Naive thymus-derived CD8-positive, alpha-beta T cell (primary cell): ENCODE results near the gene TBCA. TPM values are rescaled to one million over a fixed set of nuclear protein-coding genes. Genes with fewer than 3 reads are reported as not detected.
"Not testable (repeated sequence)": the region's sequence is repeated elsewhere in the genome, so short reads cannot be mapped to it uniquely, and the experiment has no call there.

ENCODE experiments used
- ATAC-seq, 2 donors: fragments of 150-1000 bp; cut with Tn5 transposase in 1 of 2; sonication (Bioruptor Pico), chemical (Tn5 transposase) in 1 of 2; 1 replicate in 1 of 2; 2 replicates in 1 of 2; pipeline ENCODE4 v1.10.0; 2021; ENCODE audit warnings: mild to moderate bottlenecking in 2 of 2, moderate library complexity in 2 of 2
- POLR2A ChIA-PET: fragments of 350-600 bp; sonication (Branson Sonifier 250); formaldehyde crosslinking; loops from one replicate; lab custom pipeline; 2021; ENCODE audit warnings: antibody characterized with exemption; lab: Charles Lee
- DNase-seq, 10 donors: peaks; one replicate each; pipeline versions ENCODE4 v3.0.0 to v3.0.0-alpha.2; 2020 to 2022
- H3K27ac Mint-ChIP-seq, 10 donors: one replicate each; pipeline ENCODE4 v1.8.0; 2020 to 2022; ENCODE audit warnings: mild to moderate bottlenecking in 10 of 10, mixed read lengths in 10 of 10, moderate library complexity in 4 of 10, inconsistent platforms in 1 of 10
- H3K27me3 Mint-ChIP-seq, 5 donors: one replicate each; pipeline ENCODE4 v1.8.0; 2021 to 2022; ENCODE audit warnings: mixed read lengths in 5 of 5
- H3K36me3 Mint-ChIP-seq, 3 donors: one replicate each; pipeline ENCODE4 v1.8.0; 2020 to 2022; ENCODE audit warnings: mixed read lengths in 3 of 3, mild to moderate bottlenecking in 2 of 3, inconsistent platforms in 1 of 3
- H3K4me1 Mint-ChIP-seq, 4 donors: one replicate each; pipeline ENCODE4 v1.8.0; 2021 to 2022; ENCODE audit warnings: mixed read lengths in 4 of 4
- H3K4me3 Mint-ChIP-seq, 10 donors: one replicate each; pipeline ENCODE4 v1.8.0; 2020 to 2022; ENCODE audit warnings: mild to moderate bottlenecking in 10 of 10, mixed read lengths in 10 of 10, moderate library complexity in 6 of 10, inconsistent platforms in 1 of 10
- H3K9me3 Mint-ChIP-seq, 9 donors: one replicate each; pipeline ENCODE4 v1.8.0; 2020 to 2022; ENCODE audit warnings: mixed read lengths in 9 of 9, mild to moderate bottlenecking in 3 of 9, inconsistent platforms in 1 of 9, moderate library complexity in 1 of 9
- polyA plus RNA-seq, 3 donors: library from polyadenylated mRNA; unstranded; fragments of 300-500 nt; fragmentation: Illumina TruSeq; gene quantifications; one replicate each; pipeline ENCODE4 v1.2.3, GENCODE V29; 2021
- total RNA-seq, 8 experiments: library from RNA in 2 of 8; stranded (reverse) in 2 of 8; gene quantifications; one replicate each; pipeline ENCODE4 v1.2.3 and lab custom pipeline; 2021 to 2026

Gene TBCA
- total and polyA plus RNA-seq, 5 experiments from 2014 or later = 134 to 218 (median 169) TPM

DNA sequence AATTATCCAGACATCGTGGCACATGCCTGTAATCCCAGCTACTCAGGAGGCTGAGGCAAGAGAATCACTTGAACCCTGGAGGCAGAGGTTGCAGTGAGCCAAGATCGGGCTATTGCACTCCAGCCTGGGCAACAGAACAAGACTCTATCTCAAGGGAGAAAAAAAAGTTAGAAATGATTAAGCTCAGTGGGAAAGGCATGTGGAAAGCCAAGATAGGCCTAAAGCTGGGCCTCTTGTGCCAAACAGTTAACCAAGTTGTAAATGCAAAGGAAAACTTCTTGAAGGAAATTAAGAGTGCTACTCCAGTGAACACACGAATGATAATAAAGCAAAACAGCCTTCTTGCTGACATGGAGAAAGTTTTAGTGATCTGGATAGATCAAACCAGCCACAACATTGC lies 43.0 kb downstream of the TBCA start:
- Mint-ChIP-seq H3K4me3 (peak overlapping the region in 2 of 10 donors; percentile 32 to 52), H3K36me3 (peaks cover 6 to 27% (median 21%) of the 10 kb centered on the region in 3 donors), H3K27me3 (no peaks in the 10 kb centered on the region), H3K4me1 (peaks cover 21 to 51% (median 40%) of the 10 kb centered on the region in 4 donors), H3K27ac (peak overlapping the region in 4 of 10 donors; percentile 10 to 48 (median 23)), H3K9me3 (peaks cover 0 to 6% (median 0%) of the 10 kb centered on the region in 9 donors)
- POLR2A ChIA-PET = no interaction called here
- ATAC-seq (no peak), DNase-seq (no peak)

DNA sequence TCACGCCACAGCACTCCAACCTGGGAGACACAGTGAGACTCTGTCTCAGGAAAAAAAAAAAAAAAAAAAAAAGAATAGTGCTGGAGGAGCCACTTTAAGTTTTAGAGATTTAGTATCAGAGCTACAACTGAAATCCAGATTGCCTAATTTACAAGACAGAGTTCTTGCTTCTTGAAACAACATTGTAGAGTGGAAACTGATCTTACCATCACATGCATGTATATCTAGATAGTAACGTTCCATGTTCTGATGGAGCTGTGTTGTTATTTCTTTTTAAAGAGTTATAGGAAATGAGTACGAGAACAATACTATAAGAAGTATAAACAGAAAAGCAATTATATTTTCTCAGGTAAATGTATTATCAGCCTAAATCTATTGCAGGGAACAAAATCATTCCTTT lies 48.9 kb downstream of the TBCA start:
- H3K4me3 Mint-ChIP-seq = no peak overlapping the region
- ATAC-seq = no peak
- H3K27me3 Mint-ChIP-seq = no peaks in the 10 kb centered on the region
- H3K27ac Mint-ChIP-seq = peak overlapping the region in 2 of 10 donors; percentile 36 to 73
- POLR2A ChIA-PET = no interaction called here
- H3K4me1 Mint-ChIP-seq = peaks cover 14 to 49% (median 28%) of the 10 kb centered on the region in 4 donors
- DNase-seq = no peak
- H3K9me3 Mint-ChIP-seq = no peaks in the 10 kb centered on the region
- H3K36me3 Mint-ChIP-seq = peaks cover 0 to 17% (median 11%) of the 10 kb centered on the region in 3 donors

DNA sequence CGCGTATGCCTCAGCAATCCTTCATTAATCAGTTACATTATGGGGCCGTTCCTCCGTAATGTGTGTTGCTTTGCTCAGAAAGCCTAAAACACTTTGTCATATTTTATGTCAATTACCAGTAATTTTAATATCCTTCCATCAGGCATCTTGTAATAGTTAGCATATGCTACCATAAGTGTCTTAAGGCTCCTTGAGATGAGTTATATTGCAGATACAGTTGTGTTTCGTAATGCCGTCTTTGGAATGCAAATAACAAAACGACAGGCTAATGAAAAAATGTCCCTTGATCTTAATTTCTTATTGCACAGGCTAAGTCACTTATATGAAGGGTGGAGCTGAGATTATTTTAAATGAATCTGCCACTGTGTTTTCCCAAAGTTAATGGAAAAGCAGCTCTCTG lies 50.5 kb downstream of the TBCA start:
- Mint-ChIP-seq H3K9me3 (no peaks in the 10 kb centered on the region), H3K36me3 (peaks cover 0 to 13% (median 11%) of the 10 kb centered on the region in 3 donors), H3K27me3 (no peaks in the 10 kb centered on the region), H3K27ac (no peak overlapping the region), H3K4me1 (peaks cover 12 to 39% (median 29%) of the 10 kb centered on the region in 4 donors), H3K4me3 (no peak overlapping the region)
- POLR2A ChIA-PET = no interaction called here
- no peak for ATAC-seq
- DNase-seq = no peak

DNA sequence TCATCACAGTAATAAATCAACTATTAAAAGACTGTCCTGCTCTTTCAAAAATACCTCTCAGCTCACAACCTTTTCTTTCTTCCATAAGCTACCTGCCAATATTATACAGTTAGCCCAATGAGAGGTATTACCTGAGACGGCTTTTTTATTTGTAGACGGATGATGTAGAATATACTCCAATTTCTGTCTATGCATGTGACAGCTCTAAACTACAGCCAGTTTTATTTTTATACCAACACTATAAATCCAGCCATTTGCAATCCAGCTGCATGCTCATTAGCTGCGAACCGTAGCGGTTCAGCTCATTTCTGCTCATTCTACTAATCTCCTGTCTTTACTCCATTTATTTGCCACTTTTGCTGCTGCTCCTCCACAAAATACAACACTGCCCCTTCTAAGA lies 51.2 kb downstream of the TBCA start:
- DNase-seq (no peak), ATAC-seq (no peak)
- POLR2A ChIA-PET = no interaction called here
- no peaks in the 10 kb centered on the region for H3K27me3 Mint-ChIP-seq
- no peak overlapping the region for H3K27ac Mint-ChIP-seq
- no peaks in the 10 kb centered on the region for H3K9me3 Mint-ChIP-seq
- H3K36me3 Mint-ChIP-seq = peaks cover 0 to 10% (median 9%) of the 10 kb centered on the region in 3 donors
- H3K4me1 Mint-ChIP-seq = peaks cover 13 to 36% (median 29%) of the 10 kb centered on the region in 4 donors
- H3K4me3 Mint-ChIP-seq = no peak overlapping the region

DNA sequence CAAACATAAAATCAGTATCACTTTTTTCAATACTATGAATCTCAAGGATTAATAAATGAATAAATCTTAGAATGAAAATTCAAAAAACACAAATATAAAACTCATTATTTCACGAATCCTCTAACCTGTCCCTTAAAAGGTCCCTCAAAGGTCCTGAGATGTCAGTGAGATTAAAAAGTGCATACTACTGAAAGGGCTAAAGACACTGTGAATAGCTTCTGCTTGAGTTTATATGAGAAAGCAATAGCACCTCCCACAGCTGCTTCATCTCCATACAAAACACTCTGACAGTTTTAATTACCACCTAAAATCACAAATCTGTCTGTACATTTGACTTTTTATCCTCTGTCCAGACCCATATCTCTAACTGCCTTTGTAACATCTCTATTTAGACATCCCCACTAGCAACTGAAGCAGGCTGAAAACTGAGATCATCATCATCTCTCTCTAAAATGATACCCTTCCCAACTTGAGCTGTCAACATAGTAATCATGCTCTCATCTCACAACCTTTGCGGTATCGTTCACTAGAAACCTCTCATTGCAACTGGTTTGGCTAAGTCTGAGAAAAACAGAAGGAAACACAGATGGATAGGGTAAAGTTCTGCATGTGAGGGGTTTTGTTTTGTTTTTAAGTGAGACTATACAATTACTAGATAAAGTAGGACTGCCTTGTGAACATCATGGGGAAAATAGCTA lies 56.3 kb downstream of the TBCA start:
- peaks cover 12 to 45% (median 29%) of the 10 kb centered on the region in 4 donors for H3K4me1 Mint-ChIP-seq
- peak overlapping the region in 4 of 10 donors; percentile 0 to 22 (median 12) for H3K27ac Mint-ChIP-seq
- no peaks in the 10 kb centered on the region for H3K27me3 Mint-ChIP-seq
- peaks cover 0 to 5% (median 3%) of the 10 kb centered on the region in 3 donors for H3K36me3 Mint-ChIP-seq
- POLR2A ChIA-PET = no interaction called here
- H3K9me3 Mint-ChIP-seq = no peaks in the 10 kb centered on the region
- DNase-seq (no peak), ATAC-seq (no peak)
- peak overlapping the region in 3 of 10 donors; percentile 1 to 17 (median 1) for H3K4me3 Mint-ChIP-seq

DNA sequence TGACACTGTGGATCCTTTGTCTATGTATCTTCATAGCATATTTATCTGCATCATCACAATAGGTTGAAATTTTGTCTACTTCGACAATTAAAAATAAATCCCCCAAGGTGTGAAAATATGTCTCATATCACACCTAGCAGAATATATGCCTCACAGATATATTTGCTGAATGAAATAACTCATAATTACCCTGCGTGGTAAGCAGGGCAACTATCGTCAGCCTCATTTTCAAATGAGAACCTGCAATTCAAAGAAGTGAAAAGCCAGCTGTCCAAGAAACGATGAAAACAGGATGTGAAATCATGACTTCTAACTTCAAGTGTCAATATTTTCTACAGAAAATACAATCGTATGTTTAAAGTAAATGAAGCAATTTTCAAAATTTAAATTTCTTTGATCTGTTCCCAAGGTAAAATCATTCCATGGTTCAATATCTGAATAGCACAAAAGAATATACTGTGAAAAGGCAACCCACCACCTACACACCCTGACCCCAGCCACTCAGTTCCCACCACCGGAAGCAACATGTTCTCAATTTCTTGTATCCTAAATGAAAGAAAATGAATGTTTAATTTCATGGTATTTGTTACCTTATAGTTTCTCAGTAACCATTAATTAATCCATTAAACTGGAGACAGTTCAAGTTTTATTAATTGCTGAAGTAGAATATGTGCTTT lies 57.1 kb downstream of the TBCA start:
- H3K36me3 Mint-ChIP-seq = peaks cover 0 to 5% (median 3%) of the 10 kb centered on the region in 3 donors
- no peak for DNase-seq
- H3K4me1 Mint-ChIP-seq = peaks cover 12 to 42% (median 28%) of the 10 kb centered on the region in 4 donors
- peak overlapping the region in 7 of 10 donors; percentile 3 to 73 (median 46) for H3K27ac Mint-ChIP-seq
- H3K27me3 Mint-ChIP-seq = no peaks in the 10 kb centered on the region
- H3K9me3 Mint-ChIP-seq = no peaks in the 10 kb centered on the region
- no peak for ATAC-seq
- POLR2A ChIA-PET = no interaction called here
- H3K4me3 Mint-ChIP-seq = peak overlapping the region in 2 of 10 donors; percentile 12 to 15

DNA sequence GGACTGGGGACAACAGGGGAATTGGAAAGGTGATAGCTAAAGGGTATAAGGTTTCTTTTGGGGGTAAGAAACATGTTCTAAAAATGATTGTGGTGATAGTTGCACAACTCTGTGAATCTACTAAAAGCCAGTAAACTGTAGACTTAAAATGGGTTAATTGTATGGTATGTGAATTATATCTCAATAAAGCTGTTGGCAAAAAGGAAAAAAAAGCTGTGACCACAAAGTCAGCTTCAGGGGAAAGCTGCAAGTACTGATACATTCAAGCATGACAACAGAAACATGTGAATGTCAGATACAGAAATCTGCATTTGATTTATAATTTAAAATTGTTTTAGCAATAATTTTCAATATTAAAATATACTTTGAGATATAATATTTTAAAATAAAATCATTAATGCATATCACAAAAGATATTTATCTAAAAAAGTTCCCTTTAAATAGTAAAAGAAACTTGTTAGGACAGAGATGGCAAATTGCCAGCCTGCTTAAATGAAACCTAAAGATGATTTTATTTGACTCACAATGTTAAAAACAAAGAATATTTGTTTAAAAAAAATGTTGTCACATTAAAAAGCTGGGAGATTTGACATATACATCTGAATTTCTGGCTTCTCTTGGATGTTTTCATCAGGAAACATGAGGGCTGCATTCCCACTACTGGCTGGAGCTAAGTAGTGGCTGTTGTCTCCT lies 66.0 kb downstream of the TBCA start:
- Mint-ChIP-seq H3K4me3 (no peak overlapping the region), H3K9me3 (no peaks in the 10 kb centered on the region), H3K27me3 (no peaks in the 10 kb centered on the region), H3K4me1 (peaks cover 6 to 16% (median 9%) of the 10 kb centered on the region in 4 donors), H3K27ac (no peak overlapping the region), H3K36me3 (peaks cover 12 to 28% (median 16%) of the 10 kb centered on the region in 3 donors)
- DNase-seq = no peak
- POLR2A ChIA-PET = no interaction called here
- no peak for ATAC-seq

DNA sequence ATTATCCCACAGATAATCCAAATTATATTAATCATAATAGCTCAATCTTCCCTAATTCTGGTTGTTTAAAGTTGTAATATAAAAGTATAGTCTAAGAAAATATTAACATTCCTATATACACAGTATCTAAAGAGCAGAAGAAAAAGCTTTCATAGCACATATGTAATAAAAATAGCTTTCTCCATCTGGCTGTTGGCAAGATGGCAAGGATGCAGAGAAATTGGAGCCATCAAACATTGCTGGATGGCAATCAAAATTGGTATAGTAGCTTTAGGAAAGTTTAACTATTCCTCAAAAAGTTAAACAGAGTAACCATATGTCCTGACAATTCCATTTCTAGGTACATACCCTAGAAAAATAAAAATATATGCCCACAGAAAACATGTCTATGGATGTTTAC lies 66.8 kb downstream of the TBCA start:
- no peak for DNase-seq
- no peaks in the 10 kb centered on the region for H3K9me3 Mint-ChIP-seq
- POLR2A ChIA-PET = no interaction called here
- H3K27ac Mint-ChIP-seq = no peak overlapping the region
- no peak for ATAC-seq
- H3K27me3 Mint-ChIP-seq = no peaks in the 10 kb centered on the region
- H3K4me1 Mint-ChIP-seq = peaks cover 5 to 12% (median 9%) of the 10 kb centered on the region in 4 donors
- peaks cover 14 to 36% (median 18%) of the 10 kb centered on the region in 3 donors for H3K36me3 Mint-ChIP-seq
- no peak overlapping the region for H3K4me3 Mint-ChIP-seq

DNA sequence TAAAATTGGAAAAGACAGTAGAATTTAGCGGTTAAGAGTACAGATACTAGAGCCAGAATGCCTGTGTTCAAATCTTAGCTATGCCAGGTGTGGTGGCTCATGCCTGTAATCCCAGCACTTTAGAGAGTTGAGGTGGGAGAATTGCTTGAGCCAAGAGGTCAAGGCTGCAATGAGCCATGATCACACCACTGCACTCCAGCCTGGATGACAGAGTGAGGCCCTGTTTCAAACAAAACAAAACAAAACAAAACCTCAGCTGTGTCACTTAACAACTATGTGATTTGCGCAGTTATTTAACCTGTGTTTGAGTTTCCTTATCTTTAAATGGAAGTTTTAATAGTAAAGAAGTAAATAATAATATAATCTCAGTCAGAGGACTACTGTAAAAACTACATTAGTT lies 68.3 kb downstream of the TBCA start:
- no peak overlapping the region for H3K27ac Mint-ChIP-seq

DNA sequence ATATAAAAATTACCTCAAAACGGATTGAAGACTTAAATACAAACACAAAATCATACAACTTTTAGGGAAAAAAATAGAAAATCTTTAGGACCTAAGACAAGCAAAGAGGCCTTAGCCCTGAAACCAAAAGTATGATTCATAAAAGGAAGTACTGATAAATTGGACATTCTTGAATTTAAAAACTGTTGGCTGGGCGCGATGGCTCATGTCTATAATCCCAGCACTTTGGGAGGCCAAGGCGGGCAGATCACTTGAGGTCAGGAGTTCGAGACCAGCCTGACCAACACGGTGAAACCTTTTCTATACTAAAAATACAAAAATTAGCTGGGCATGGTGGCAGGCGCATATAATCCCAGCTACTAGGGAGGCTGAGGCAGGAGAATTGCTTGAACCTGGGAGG lies 76.6 kb downstream of the TBCA start:
- ATAC-seq, H3K9me3 Mint-ChIP-seq, H3K4me3 Mint-ChIP-seq, DNase-seq, POLR2A ChIA-PET, H3K27me3 Mint-ChIP-seq: not testable (repeated sequence)
- Mint-ChIP-seq H3K4me1 (peaks cover 12 to 22% (median 16%) of the 10 kb centered on the region in 4 donors), H3K36me3 (peaks cover 20 to 86% (median 51%) of the 10 kb centered on the region in 3 donors), H3K27ac (peak overlapping the region in 1 of 10 donors; percentile 49)

More for the DNA sequence above, 68.3 kb downstream of the TBCA start:
- no peak overlapping the region for H3K4me3 Mint-ChIP-seq
- no peaks in the 10 kb centered on the region for H3K9me3 Mint-ChIP-seq
- DNase-seq (no peak), ATAC-seq (no peak)
- POLR2A ChIA-PET = no interaction called here
- no peaks in the 10 kb centered on the region for H3K27me3 Mint-ChIP-seq
- H3K4me1 Mint-ChIP-seq = peaks cover 6 to 12% (median 10%) of the 10 kb centered on the region in 4 donors
- H3K36me3 Mint-ChIP-seq = peaks cover 21 to 48% (median 28%) of the 10 kb centered on the region in 3 donors

DNA sequence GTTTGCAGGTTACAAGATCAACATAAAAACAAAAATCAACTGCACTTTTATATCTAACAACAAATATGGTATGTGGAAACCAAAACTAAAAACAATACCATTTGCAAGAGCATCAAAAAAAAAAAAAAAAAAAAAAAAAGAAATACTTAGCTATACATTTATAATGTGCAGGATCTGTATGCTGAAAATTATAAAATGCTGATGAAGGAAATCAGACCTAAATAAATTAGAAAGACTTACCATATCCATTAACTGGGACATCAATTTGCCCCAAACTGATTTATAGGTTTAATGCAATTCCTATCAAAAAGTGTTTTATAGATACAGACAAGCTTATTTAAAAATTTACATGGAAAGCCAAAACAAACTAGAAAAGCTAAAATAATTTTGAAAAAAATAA lies 77.2 kb downstream of the TBCA start:
- no peak overlapping the region for H3K27ac Mint-ChIP-seq
- no peak for DNase-seq

DNA sequence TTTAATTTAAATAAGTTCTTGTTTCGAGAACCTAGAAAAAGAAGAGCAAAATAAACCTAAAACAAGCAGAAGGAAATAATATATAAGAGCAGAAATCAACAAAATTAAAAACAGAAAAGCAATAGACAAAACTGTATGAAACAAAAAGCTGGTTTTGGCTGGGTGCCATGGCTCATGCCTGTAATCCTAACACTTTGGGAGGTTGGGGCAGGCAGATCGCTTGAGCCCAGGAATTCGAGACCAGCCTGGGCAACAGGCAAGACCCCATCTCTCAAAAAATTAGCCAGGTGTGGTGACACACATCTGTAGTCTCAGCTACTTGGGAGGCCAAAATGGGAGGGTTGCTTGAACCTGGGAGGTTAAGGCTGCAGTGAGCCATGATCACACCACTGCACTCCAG lies 78.4 kb downstream of the TBCA start:
- no peak overlapping the region for H3K4me3 Mint-ChIP-seq
- ATAC-seq = no peak
- H3K27ac Mint-ChIP-seq = no peak overlapping the region
- peaks cover 0 to 9% (median 0%) of the 10 kb centered on the region in 9 donors for H3K9me3 Mint-ChIP-seq
- H3K27me3 Mint-ChIP-seq = no peaks in the 10 kb centered on the region
- POLR2A ChIA-PET = no interaction called here
- no peak for DNase-seq
- peaks cover 11 to 83% (median 41%) of the 10 kb centered on the region in 3 donors for H3K36me3 Mint-ChIP-seq
- peaks cover 9 to 24% (median 16%) of the 10 kb centered on the region in 4 donors for H3K4me1 Mint-ChIP-seq

More for the DNA sequence above, 77.2 kb downstream of the TBCA start:
- POLR2A ChIA-PET = no interaction called here
- Mint-ChIP-seq H3K36me3 (peaks cover 14 to 84% (median 45%) of the 10 kb centered on the region in 3 donors), H3K9me3 (peaks cover 0 to 9% (median 0%) of the 10 kb centered on the region in 9 donors), H3K4me1 (peaks cover 11 to 24% (median 16%) of the 10 kb centered on the region in 4 donors), H3K4me3 (no peak overlapping the region), H3K27me3 (no peaks in the 10 kb centered on the region)
- ATAC-seq = no peak
